Right atrium auricular region (tissue), 2 donors: Measurements from ENCODE around the gene TMEM87B. TPM values are rescaled to one million over a fixed set of nuclear protein-coding genes. Genes with fewer than 3 reads are reported as not detected.

Source experiments
- DNase-seq: peaks from one replicate; pipeline ENCODE4 v3.0.0-alpha.2; 2019; ENCODE audit warnings: low spot score
- H3K27ac ChIP-seq, 2 donors: fragments of 200-600 bp; sonication (generic); 1 replicate in 1 of 2; 2 replicates in 1 of 2; pipeline ENCODE4 v1.5.1; 2016 to 2019
- H3K27me3 ChIP-seq, 2 donors: fragments of 200-600 bp; sonication (generic); one replicate each; pipeline versions ENCODE4 v1.5.1 to v1.6.0; 2017 to 2019
- H3K36me3 ChIP-seq: fragments of 200-600 bp; sonication (generic); one replicate; pipeline ENCODE4 v1.5.1; 2016
- H3K4me1 ChIP-seq, 2 donors: fragments of 200-600 bp; sonication (generic); one replicate each; pipeline versions ENCODE4 v1.5.1 to v1.6.0; 2017 to 2019
- H3K4me3 ChIP-seq, 2 donors: fragments of 200-600 bp; sonication (generic); 1 replicate in 1 of 2; 2 replicates in 1 of 2; pipeline ENCODE4 v1.5.1; 2017 to 2019; ENCODE audit warnings: mild to moderate bottlenecking in 1 of 2, moderate library complexity in 1 of 2
- H3K9me3 ChIP-seq, 2 donors: fragments of 200-600 bp; sonication (generic); one replicate each; pipeline ENCODE4 v1.5.1; 2019
- CTCF ChIP-seq, 2 donors: fragments of 200-600 bp; sonication (generic); IDR thresholded peaks; one replicate each; pipeline ENCODE4 v1.5.1; 2019; ENCODE audit warnings: antibody characterized with exemption in 2 of 2
- total RNA-seq, 2 donors: library from RNA; depleted of rRNA; stranded (reverse); fragments of >200 nt; gene quantifications; one replicate each; pipeline ENCODE4 v1.1.0, GENCODE V29; 2016

TMEM87B gene
- total RNA-seq, 2 donors from 2014 or later = 7.7 to 8.8 TPM

GRCh38 chr2:112010751-112011150 lies 44.3 kb upstream of the TMEM87B start:
- no peak overlapping the region for H3K27ac ChIP-seq
- TF ChIP-seq CTCF (IDR thresholded peaks at IDR 0.05) = no peak
- H3K4me3 ChIP-seq = no peak overlapping the region
- H3K36me3 ChIP-seq = peaks cover 38% of the 10 kb centered on the region
- DNase-seq = peak; percentile 78
- H3K27me3 ChIP-seq = no peaks in the 10 kb centered on the region
- H3K4me1 ChIP-seq = no peaks in the 10 kb centered on the region
- H3K9me3 ChIP-seq = no peaks in the 10 kb centered on the region

GRCh38 chr2:112012556-112012955 lies 42.5 kb upstream of the TMEM87B start:
- H3K9me3 ChIP-seq = no peaks in the 10 kb centered on the region
- peaks cover 38% of the 10 kb centered on the region for H3K36me3 ChIP-seq
- no peak for DNase-seq
- no peak overlapping the region for H3K4me3 ChIP-seq
- H3K27me3 ChIP-seq = no peaks in the 10 kb centered on the region
- no peaks in the 10 kb centered on the region for H3K4me1 ChIP-seq
- H3K27ac ChIP-seq = no peak overlapping the region
- no peak for TF ChIP-seq CTCF (IDR thresholded peaks at IDR 0.05)

- H3K4me1 ChIP-seq = no peaks in the 10 kb centered on the region
- H3K27ac ChIP-seq = no peak overlapping the region
- H3K9me3 ChIP-seq = no peaks in the 10 kb centered on the region
- no peak overlapping the region for H3K4me3 ChIP-seq
- no peak for TF ChIP-seq CTCF (IDR thresholded peaks at IDR 0.05)
- no peak for DNase-seq
- peaks cover 17% of the 10 kb centered on the region for H3K36me3 ChIP-seq
- no peaks in the 10 kb centered on the region for H3K27me3 ChIP-seq
Observed at GRCh38 chr2:112018846-112019245, 36.2 kb upstream of the TMEM87B start.

- no peak for DNase-seq
- Histone ChIP-seq H3K4me3 (no peak overlapping the region), H3K27me3 (no peaks in the 10 kb centered on the region), H3K4me1 (no peaks in the 10 kb centered on the region), H3K36me3 (peaks cover 17% of the 10 kb centered on the region), H3K27ac (no peak overlapping the region), H3K9me3 (no peaks in the 10 kb centered on the region)
- TF ChIP-seq CTCF (IDR thresholded peaks at IDR 0.05) = no peak
Observed at GRCh38 chr2:112019569-112019982, 35.5 kb upstream of the TMEM87B start.

- Histone ChIP-seq H3K9me3 (no peaks in the 10 kb centered on the region), H3K27me3 (no peaks in the 10 kb centered on the region), H3K4me3 (no peak overlapping the region), H3K4me1 (no peaks in the 10 kb centered on the region), H3K27ac (no peak overlapping the region), H3K36me3 (peaks cover 17% of the 10 kb centered on the region)
- DNase-seq = no peak
- no peak for TF ChIP-seq CTCF (IDR thresholded peaks at IDR 0.05)
Observed at GRCh38 chr2:112020561-112020960, 34.5 kb upstream of the TMEM87B start.

GRCh38 chr2:112021290-112021689 lies 33.8 kb upstream of the TMEM87B start:
- peaks cover 17% of the 10 kb centered on the region for H3K36me3 ChIP-seq
- H3K9me3 ChIP-seq = no peaks in the 10 kb centered on the region
- no peak overlapping the region for H3K4me3 ChIP-seq
- H3K4me1 ChIP-seq = no peaks in the 10 kb centered on the region
- H3K27me3 ChIP-seq = no peaks in the 10 kb centered on the region
- TF ChIP-seq CTCF (IDR thresholded peaks at IDR 0.05) = no peak
- H3K27ac ChIP-seq = no peak overlapping the region
- no peak for DNase-seq
